Neural progenitor cell (in vitro differentiated cells): ENCODE measurements around the gene TSHZ2.

ENCODE experiments used
- CTCF ChIP-seq: fragments of 200-600 bp; sonication (generic); IDR thresholded peaks from 2 replicates; pipeline ENCODE4 v1.5.1; 2017; ENCODE audit warnings: antibody characterized with exemption, mild to moderate bottlenecking
- EZH2 ChIP-seq: fragments of 200-600 bp; sonication (generic); IDR thresholded peaks from 2 replicates; pipeline ENCODE4 v1.6.1; 2017; ENCODE audit warnings: antibody characterized with exemption, mild to moderate bottlenecking, moderate library complexity
- EZH2phosphoT487 ChIP-seq: fragments of 200-600 bp; sonication (generic); IDR thresholded peaks from 2 replicates; pipeline ENCODE4 v1.6.1; 2017; ENCODE audit warnings: antibody characterized with exemption

DNA sequence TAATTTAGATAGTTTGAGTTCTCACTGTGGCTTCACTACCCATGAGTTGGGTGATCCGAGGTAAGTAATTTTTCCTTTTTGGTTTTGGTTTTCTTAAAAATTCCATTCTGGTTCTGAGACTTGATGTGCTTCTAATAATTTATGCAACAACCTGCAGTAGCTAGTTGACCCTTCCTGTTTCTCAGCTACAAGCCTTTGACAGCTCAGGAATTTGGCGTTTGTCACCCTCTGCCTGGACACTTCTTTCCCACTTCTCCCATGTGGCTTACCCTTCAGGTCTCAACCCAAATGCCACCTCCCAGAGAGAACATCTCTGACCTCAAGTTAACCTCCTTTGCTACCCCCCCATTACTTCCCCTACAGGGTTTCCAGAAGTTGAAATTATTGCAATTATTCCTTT, 49.7 kb upstream of the TSHZ2 start:
- TF ChIP-seq CTCF = no peak
- no peak for TF ChIP-seq EZH2
- TF ChIP-seq EZH2phosphoT487 = no peak
